Ectodermal cell (in vitro differentiated cells): ENCODE measurements around the gene ZBTB2.

ENCODE experiments used
- H3K27ac ChIP-seq: 2 replicates; pipeline ENCODE4 v1.7.0; 2013; ENCODE audit warnings: mild to moderate bottlenecking, low read depth, low read length; ENCODE audit not compliant: insufficient read depth, poor library complexity, severe bottlenecking
- H3K27me3 ChIP-seq: 2 replicates; pipeline ENCODE4 v1.7.0; 2013; ENCODE audit warnings: mild to moderate bottlenecking, low read length; ENCODE audit not compliant: insufficient read depth, control insufficient read depth, poor library complexity, severe bottlenecking
- H3K36me3 ChIP-seq: one replicate; pipeline ENCODE4 v1.7.0; 2013; ENCODE audit warnings: low read length; ENCODE audit not compliant: control insufficient read depth, insufficient read depth
- H3K4me1 ChIP-seq: one replicate; pipeline ENCODE4 v1.7.0; 2013; ENCODE audit warnings: low read length; ENCODE audit not compliant: control insufficient read depth, insufficient read depth
- H3K4me3 ChIP-seq: 2 replicates; pipeline ENCODE4 v1.7.0; 2013; ENCODE audit warnings: low read depth, low read length, control low read depth; ENCODE audit not compliant: insufficient read depth
- H3K9me3 ChIP-seq: 2 replicates; pipeline ENCODE4 v1.7.0; 2013; ENCODE audit warnings: mild to moderate bottlenecking, low read length, moderate library complexity; ENCODE audit not compliant: control insufficient read depth
- WGBS, 2 experiments: methylation state at CpG; one replicate each; pipeline ENCODE4 v1.1.7; 2013; ENCODE audit warnings: missing lambda C conversion rate in 2 of 2; 5-methylcytosine and 5-hydroxymethylcytosine counted together

Gene ZBTB2

GRCh38 chr6:151428093-151428735, 36.9 kb upstream of the ZBTB2 start:
- no peaks in the 10 kb centered on the region for H3K27me3 ChIP-seq
- H3K4me1 ChIP-seq = no peaks in the 10 kb centered on the region
- no peaks in the 10 kb centered on the region for H3K9me3 ChIP-seq
- H3K4me3 ChIP-seq = no peak overlapping the region
- peaks cover 18% of the 10 kb centered on the region for H3K36me3 ChIP-seq
- 91 to 92% methylated on average over 3 to 4 of the region's 4 CpGs for WGBS, 2 experiments
- H3K27ac ChIP-seq = no peak overlapping the region

- no peak overlapping the region for H3K4me3 ChIP-seq
- H3K36me3 ChIP-seq = peaks cover 18% of the 10 kb centered on the region
- H3K4me1 ChIP-seq = no peaks in the 10 kb centered on the region
- WGBS, 2 experiments = 94% methylated on average over 4 of the region's 4 CpGs
- H3K27ac ChIP-seq = no peak overlapping the region
- H3K27me3 ChIP-seq = no peaks in the 10 kb centered on the region
- peaks cover 2% of the 10 kb centered on the region for H3K9me3 ChIP-seq
Measured at GRCh38 chr6:151425561-151425960, 34.2 kb upstream of the ZBTB2 start.

GRCh38 chr6:151422981-151423380, 31.6 kb upstream of the ZBTB2 start:
- 95 to 97% methylated on average over 3 of the region's 4 CpGs for WGBS, 2 experiments
- H3K27ac ChIP-seq = no peak overlapping the region
- H3K9me3 ChIP-seq = peaks cover 2% of the 10 kb centered on the region
- no peaks in the 10 kb centered on the region for H3K4me1 ChIP-seq
- H3K27me3 ChIP-seq = no peaks in the 10 kb centered on the region
- no peak overlapping the region for H3K4me3 ChIP-seq
- peaks cover 14% of the 10 kb centered on the region for H3K36me3 ChIP-seq

- H3K4me1 ChIP-seq = no peaks in the 10 kb centered on the region
- no peak overlapping the region for H3K27ac ChIP-seq
- peaks cover 2% of the 10 kb centered on the region for H3K9me3 ChIP-seq
- 92 to 100% methylated on average over 1 of the region's 1 CpG for WGBS, 2 experiments
- H3K4me3 ChIP-seq = no peak overlapping the region
- peaks cover 20% of the 10 kb centered on the region for H3K36me3 ChIP-seq
- no peaks in the 10 kb centered on the region for H3K27me3 ChIP-seq
Measured at GRCh38 chr6:151417477-151417876, 26.1 kb upstream of the ZBTB2 start.

- Histone ChIP-seq H3K4me3 (no peak overlapping the region), H3K27ac (no peak overlapping the region), H3K27me3 (no peaks in the 10 kb centered on the region), H3K36me3 (peaks cover 25% of the 10 kb centered on the region), H3K9me3 (no peaks in the 10 kb centered on the region), H3K4me1 (no peaks in the 10 kb centered on the region)
- 91 to 98% methylated on average over 1 to 2 of the region's 3 CpGs for WGBS, 2 experiments
Measured at GRCh38 chr6:151414641-151415260, 23.4 kb upstream of the ZBTB2 start.

GRCh38 chr6:151413372-151414145, 22.2 kb upstream of the ZBTB2 start:
- H3K27me3 ChIP-seq = no peaks in the 10 kb centered on the region
- H3K4me1 ChIP-seq = no peaks in the 10 kb centered on the region
- H3K36me3 ChIP-seq = peaks cover 20% of the 10 kb centered on the region
- 90 to 94% methylated on average over 8 of the region's 8 CpGs for WGBS, 2 experiments
- H3K9me3 ChIP-seq = no peaks in the 10 kb centered on the region
- H3K27ac ChIP-seq = no peak overlapping the region
- no peak overlapping the region for H3K4me3 ChIP-seq

GRCh38 chr6:151412909-151413308, 21.6 kb upstream of the ZBTB2 start:
- no peaks in the 10 kb centered on the region for H3K9me3 ChIP-seq

GRCh38 chr6:151409679-151410078, 18.3 kb upstream of the ZBTB2 start:
- no peaks in the 10 kb centered on the region for H3K4me1 ChIP-seq
- no peak overlapping the region for H3K4me3 ChIP-seq
- 94 to 95% methylated on average over 7 of the region's 7 CpGs for WGBS, 2 experiments
- peaks cover 12% of the 10 kb centered on the region for H3K36me3 ChIP-seq
- no peaks in the 10 kb centered on the region for H3K27me3 ChIP-seq
- H3K9me3 ChIP-seq = no peaks in the 10 kb centered on the region
- no peak overlapping the region for H3K27ac ChIP-seq

More at GRCh38 chr6:151412909-151413308, 21.6 kb upstream of the ZBTB2 start:
- Histone ChIP-seq H3K4me1 (no peaks in the 10 kb centered on the region), H3K27ac (no peak overlapping the region), H3K4me3 (no peak overlapping the region), H3K36me3 (peaks cover 16% of the 10 kb centered on the region), H3K27me3 (no peaks in the 10 kb centered on the region)
- 96 to 98% methylated on average over 3 of the region's 3 CpGs for WGBS, 2 experiments

GRCh38 chr6:151409260-151409659, 17.9 kb upstream of the ZBTB2 start:
- Histone ChIP-seq H3K36me3 (peaks cover 17% of the 10 kb centered on the region), H3K27me3 (no peaks in the 10 kb centered on the region), H3K9me3 (no peaks in the 10 kb centered on the region), H3K4me3 (no peak overlapping the region), H3K4me1 (no peaks in the 10 kb centered on the region), H3K27ac (no peak overlapping the region)
- 95 to 99% methylated on average over 2 of the region's 2 CpGs for WGBS, 2 experiments

- H3K36me3 ChIP-seq = peaks cover 19% of the 10 kb centered on the region
- WGBS, 2 experiments = 97 to 100% methylated on average over 2 of the region's 2 CpGs
- no peaks in the 10 kb centered on the region for H3K4me1 ChIP-seq
- no peak overlapping the region for H3K4me3 ChIP-seq
- H3K9me3 ChIP-seq = no peaks in the 10 kb centered on the region
- H3K27me3 ChIP-seq = no peaks in the 10 kb centered on the region
- H3K27ac ChIP-seq = peak overlapping the region; percentile 20
Measured at GRCh38 chr6:151408858-151409257, 17.5 kb upstream of the ZBTB2 start.
